HEK293 (cell line): ENCODE data around the gene FAM171A2.

Experiments
- CTCF ChIA-PET: fragments of 350-600 bp; formaldehyde crosslinking; extraction: SDS; loops from one replicate; lab custom pipeline; 2021; ENCODE audit warnings: antibody characterized with exemption; lab: Yijun Ruan, JAX
- POLR2A ChIA-PET: fragments of 300-600 bp; formaldehyde crosslinking; extraction: SDS; loops from one replicate; lab custom pipeline; 2020; ENCODE audit warnings: antibody characterized with exemption, inconsistent platforms; lab: Yijun Ruan, JAX
- H3K27ac ChIP-seq: fragments of 200-500 bp; sonication (Bioruptor generic); 2 replicates; pipeline ENCODE4 v1.5.1; 2014; ENCODE audit warnings: low read depth, low read length, control low read depth, inconsistent platforms; ENCODE audit errors: extremely low read depth
- H3K36me3 ChIP-seq, 2 experiments: fragments of 200-500 bp in 1 of 2; sonication (Bioruptor generic) in 1 of 2; 1 replicate in 1 of 2; 2 replicates in 1 of 2; pipeline ENCODE4 v1.5.1; 2014 to 2017; ENCODE audit warnings: inconsistent platforms in 2 of 2, low read length in 2 of 2; ENCODE audit not compliant: control insufficient read depth in 2 of 2, insufficient read depth in 1 of 2
- H3K4me1 ChIP-seq: fragments of 200-500 bp; sonication (Bioruptor generic); 2 replicates; pipeline ENCODE4 v1.5.1; 2014; ENCODE audit warnings: mild to moderate bottlenecking, low read length, inconsistent platforms; ENCODE audit not compliant: control insufficient read depth, insufficient read depth
- H3K4me3 ChIP-seq: 2 replicates; pipeline ENCODE4 v1.5.1; 2011; ENCODE audit warnings: low read depth, mild to moderate bottlenecking, control low read depth, low read length, moderate library complexity
- H3K9me3 ChIP-seq: fragments of 200-500 bp; sonication (Bioruptor generic); 2 replicates; pipeline ENCODE4 v1.5.1; 2014; ENCODE audit warnings: low read depth, low read length, inconsistent platforms; ENCODE audit not compliant: control insufficient read depth, insufficient read depth
- FEZF1 ChIP-seq: fragments of 450-650 bp; formaldehyde crosslinking; IDR thresholded peaks from 2 replicates; pipeline ENCODE4 v1.5.1; 2016; ENCODE audit warnings: missing biosample characterization, missing genetic modification characterization
- GLIS2 ChIP-seq: fragments of 450-650 bp; formaldehyde crosslinking; IDR thresholded peaks from 2 replicates; pipeline ENCODE4 v1.5.1; 2016; ENCODE audit warnings: missing biosample characterization, missing genetic modification characterization
- HOXD13 ChIP-seq: sonication (generic); formaldehyde crosslinking; IDR thresholded peaks from 2 replicates; pipeline ENCODE4 v1.8.0; 2022; ENCODE audit warnings: missing genetic modification reagents, borderline replicate concordance
- IKZF3 ChIP-seq: fragments of 450-650 bp; IDR thresholded peaks from 2 replicates; pipeline ENCODE4 v1.5.0; 2018; ENCODE audit warnings: missing biosample characterization, mild to moderate bottlenecking, missing genetic modification characterization, moderate library complexity
- KLF8 ChIP-seq: fragments of 450-650 bp; formaldehyde crosslinking; IDR thresholded peaks from 2 replicates; pipeline ENCODE4 v1.5.1; 2016; ENCODE audit warnings: missing biosample characterization, missing genetic modification characterization
- ZBTB7A ChIP-seq: fragments of 450-650 bp; formaldehyde crosslinking; IDR thresholded peaks from 2 replicates; pipeline ENCODE4 v1.5.1; 2016; ENCODE audit warnings: low read depth, missing biosample characterization, missing genetic modification characterization
- ZNF114 ChIP-seq: fragments of 450-650 bp; formaldehyde crosslinking; IDR thresholded peaks from 2 replicates; pipeline ENCODE4 v1.5.0; 2017; ENCODE audit warnings: missing biosample characterization, missing genetic modification characterization
- ZNF184 ChIP-seq: fragments of 450-650 bp; IDR thresholded peaks from 2 replicates; pipeline ENCODE4 v1.5.1; 2018; ENCODE audit warnings: missing biosample characterization, mild to moderate bottlenecking, missing genetic modification characterization
- ZNF221 ChIP-seq: fragments of 450-650 bp; formaldehyde crosslinking; IDR thresholded peaks from 2 replicates; pipeline ENCODE4 v1.5.1; 2017; ENCODE audit warnings: missing biosample characterization, missing genetic modification characterization, borderline replicate concordance
- ZNF341 ChIP-seq: fragments of 450-650 bp; formaldehyde crosslinking; IDR thresholded peaks from 2 replicates; pipeline ENCODE4; 2016; ENCODE audit warnings: low read depth, missing biosample characterization, missing genetic modification characterization
- ZNF423 ChIP-seq: fragments of 450-650 bp; formaldehyde crosslinking; IDR thresholded peaks from 2 replicates; pipeline ENCODE4 v1.5.1; 2016; ENCODE audit warnings: missing biosample characterization, missing genetic modification characterization
- ZNF514 ChIP-seq: fragments of 450-650 bp; formaldehyde crosslinking; IDR thresholded peaks from 2 replicates; pipeline ENCODE4 v1.5.1; 2016; ENCODE audit warnings: missing biosample characterization, missing genetic modification characterization
- ZNF521 ChIP-seq: fragments of 450-650 bp; formaldehyde crosslinking; IDR thresholded peaks from 2 replicates; pipeline ENCODE4 v1.5.1; 2017; ENCODE audit warnings: missing biosample characterization, mild to moderate bottlenecking, missing genetic modification characterization
- ZNF600 ChIP-seq: fragments of 450-650 bp; formaldehyde crosslinking; IDR thresholded peaks from 2 replicates; pipeline ENCODE4 v1.5.1; 2016; ENCODE audit warnings: missing biosample characterization, missing genetic modification characterization
- ZNF621 ChIP-seq: fragments of 450-650 bp; formaldehyde crosslinking; IDR thresholded peaks from 2 replicates; pipeline ENCODE4 v1.5.1; 2017; ENCODE audit warnings: missing biosample characterization, missing genetic modification characterization
- ZNF777 ChIP-seq: fragments of 450-650 bp; formaldehyde crosslinking; IDR thresholded peaks from 2 replicates; pipeline ENCODE4 v1.5.1; 2017; ENCODE audit warnings: missing biosample characterization, missing genetic modification characterization, borderline replicate concordance
- ZSCAN23 ChIP-seq: fragments of 450-650 bp; formaldehyde crosslinking; IDR thresholded peaks from 2 replicates; pipeline ENCODE4 v1.5.1; 2016; ENCODE audit warnings: missing biosample characterization, missing genetic modification characterization
- TF ChIP-seq, protein P1 (sequence below): fragments of 450-650 bp; formaldehyde crosslinking; IDR thresholded peaks from 2 replicates; pipeline ENCODE4 v1.5.1; 2017; ENCODE audit warnings: missing biosample characterization, missing genetic modification characterization
- TF ChIP-seq, protein P2 (sequence below): IDR thresholded peaks from 2 replicates; pipeline ENCODE4 v1.6.1; 2011; ENCODE audit warnings: mild to moderate bottlenecking, low read depth, low read length, borderline replicate concordance
- TF ChIP-seq, protein P3 (sequence below): fragments of 450-650 bp; formaldehyde crosslinking; IDR thresholded peaks from 2 replicates; pipeline ENCODE4 v1.5.1; 2016; ENCODE audit warnings: missing biosample characterization, missing genetic modification characterization
- TF ChIP-seq, protein P4 (sequence below): fragments of 450-650 bp; formaldehyde crosslinking; IDR thresholded peaks from 2 replicates; pipeline ENCODE4 v1.5.1; 2016; ENCODE audit warnings: missing biosample characterization, missing genetic modification characterization
- TF ChIP-seq, protein P5 (sequence below): fragments of 450-650 bp; formaldehyde crosslinking; IDR thresholded peaks from 2 replicates; pipeline ENCODE4 v1.5.1; 2016; ENCODE audit warnings: missing biosample characterization, missing genetic modification characterization

Gene FAM171A2

DNA sequence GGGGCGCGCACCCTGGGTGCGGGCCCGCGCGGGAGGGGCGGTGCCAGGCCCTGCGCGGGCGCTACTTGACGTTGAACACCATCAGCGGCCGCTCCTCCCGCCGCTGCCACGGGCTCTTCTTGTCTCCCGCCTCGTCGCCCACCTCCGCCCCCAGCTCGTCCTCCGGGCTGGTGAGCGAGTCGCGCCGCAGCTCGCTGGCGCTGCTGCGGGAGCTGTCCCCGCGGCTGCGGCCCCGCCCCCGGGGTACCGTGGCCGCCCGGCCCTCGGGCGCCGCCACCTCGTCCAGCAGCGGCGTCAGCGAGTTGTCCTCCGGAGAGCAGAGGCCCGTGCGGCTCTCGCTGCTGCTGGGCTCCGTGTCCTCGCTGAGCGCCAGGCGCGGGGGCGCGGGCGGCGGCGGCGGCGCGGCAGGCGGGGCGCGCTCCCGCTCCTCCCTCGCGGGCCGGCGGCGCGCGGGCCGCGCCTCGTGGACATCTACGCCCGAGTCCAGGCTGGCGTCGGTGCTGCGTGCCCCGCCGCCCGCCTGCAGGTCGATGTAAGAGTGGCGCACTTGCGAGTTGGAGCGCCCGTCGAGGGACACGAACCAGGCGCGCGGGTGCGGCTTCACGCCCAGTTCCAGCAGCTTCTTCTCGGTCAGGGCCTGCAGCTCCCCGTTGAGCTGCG, 9.9 kb downstream of the FAM171A2 start (continued):
- TF ChIP-seq, protein P1, sequence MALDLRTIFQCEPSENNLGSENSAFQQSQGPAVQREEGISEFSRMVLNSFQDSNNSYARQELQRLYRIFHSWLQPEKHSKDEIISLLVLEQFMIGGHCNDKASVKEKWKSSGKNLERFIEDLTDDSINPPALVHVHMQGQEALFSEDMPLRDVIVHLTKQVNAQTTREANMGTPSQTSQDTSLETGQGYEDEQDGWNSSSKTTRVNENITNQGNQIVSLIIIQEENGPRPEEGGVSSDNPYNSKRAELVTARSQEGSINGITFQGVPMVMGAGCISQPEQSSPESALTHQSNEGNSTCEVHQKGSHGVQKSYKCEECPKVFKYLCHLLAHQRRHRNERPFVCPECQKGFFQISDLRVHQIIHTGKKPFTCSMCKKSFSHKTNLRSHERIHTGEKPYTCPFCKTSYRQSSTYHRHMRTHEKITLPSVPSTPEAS (tag by site-specific recombination), result no peak
- TF ChIP-seq ZBTB7A (tag by site-specific recombination) (no peak), ZNF600 (tag by site-specific recombination) (no peak), ZNF514 (tag by site-specific recombination) (no peak), ZNF114 (tag by site-specific recombination) (no peak), ZNF221 (tag by site-specific recombination) (no peak), ZNF521 (tag by site-specific recombination) (no peak)
- TF ChIP-seq, protein P2, sequence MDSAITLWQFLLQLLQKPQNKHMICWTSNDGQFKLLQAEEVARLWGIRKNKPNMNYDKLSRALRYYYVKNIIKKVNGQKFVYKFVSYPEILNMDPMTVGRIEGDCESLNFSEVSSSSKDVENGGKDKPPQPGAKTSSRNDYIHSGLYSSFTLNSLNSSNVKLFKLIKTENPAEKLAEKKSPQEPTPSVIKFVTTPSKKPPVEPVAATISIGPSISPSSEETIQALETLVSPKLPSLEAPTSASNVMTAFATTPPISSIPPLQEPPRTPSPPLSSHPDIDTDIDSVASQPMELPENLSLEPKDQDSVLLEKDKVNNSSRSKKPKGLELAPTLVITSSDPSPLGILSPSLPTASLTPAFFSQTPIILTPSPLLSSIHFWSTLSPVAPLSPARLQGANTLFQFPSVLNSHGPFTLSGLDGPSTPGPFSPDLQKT, result no peak
- TF ChIP-seq, protein P3, sequence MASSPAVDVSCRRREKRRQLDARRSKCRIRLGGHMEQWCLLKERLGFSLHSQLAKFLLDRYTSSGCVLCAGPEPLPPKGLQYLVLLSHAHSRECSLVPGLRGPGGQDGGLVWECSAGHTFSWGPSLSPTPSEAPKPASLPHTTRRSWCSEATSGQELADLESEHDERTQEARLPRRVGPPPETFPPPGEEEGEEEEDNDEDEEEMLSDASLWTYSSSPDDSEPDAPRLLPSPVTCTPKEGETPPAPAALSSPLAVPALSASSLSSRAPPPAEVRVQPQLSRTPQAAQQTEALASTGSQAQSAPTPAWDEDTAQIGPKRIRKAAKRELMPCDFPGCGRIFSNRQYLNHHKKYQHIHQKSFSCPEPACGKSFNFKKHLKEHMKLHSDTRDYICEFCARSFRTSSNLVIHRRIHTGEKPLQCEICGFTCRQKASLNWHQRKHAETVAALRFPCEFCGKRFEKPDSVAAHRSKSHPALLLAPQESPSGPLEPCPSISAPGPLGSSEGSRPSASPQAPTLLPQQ, result no peak

DNA sequence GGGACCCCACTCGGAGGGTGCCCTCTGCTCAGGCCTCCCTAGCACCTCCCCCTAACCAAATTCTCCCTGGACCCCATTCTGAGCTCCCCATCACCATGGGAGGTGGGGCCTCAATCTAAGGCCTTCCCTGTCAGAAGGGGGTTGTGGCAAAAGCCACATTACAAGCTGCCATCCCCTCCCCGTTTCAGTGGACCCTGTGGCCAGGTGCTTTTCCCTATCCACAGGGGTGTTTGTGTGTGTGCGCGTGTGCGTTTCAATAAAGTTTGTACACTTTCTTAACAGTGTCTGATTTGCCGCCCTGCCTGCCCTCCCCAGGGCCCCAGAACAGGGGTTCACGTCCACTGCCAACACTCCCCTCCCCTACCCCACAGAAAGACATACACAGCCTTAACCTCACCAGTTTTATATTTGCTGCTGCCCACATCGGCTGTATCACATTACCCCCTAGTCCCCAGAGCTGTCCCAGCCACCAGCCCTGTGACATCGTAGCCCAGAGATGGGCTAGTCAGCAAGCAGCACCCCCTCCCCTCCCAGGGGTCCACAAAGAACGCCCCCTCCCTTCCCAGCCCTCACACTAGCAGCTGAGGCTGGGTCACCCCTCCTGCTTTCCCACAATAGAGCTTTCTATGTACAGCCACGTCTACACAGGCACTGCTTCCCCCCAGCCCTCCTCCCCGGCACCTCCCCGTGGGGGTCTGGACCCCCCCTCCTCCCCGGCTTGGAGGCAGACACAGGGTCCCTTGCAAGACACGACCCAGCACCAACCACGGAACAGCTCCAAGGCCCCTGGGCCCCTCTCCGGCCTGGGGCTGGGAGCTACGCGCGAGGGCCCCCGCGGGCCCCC, 10.6 kb downstream of the FAM171A2 start:
- TF ChIP-seq ZNF341 (peak; percentile 16; the same call in 1 of the 2 replicates), ZNF184 (tag by site-specific recombination) (no peak), ZNF423 (no peak), FEZF1 (no peak), KLF8 (no peak), GLIS2 (0 out of 2 replicates have a peak, but pooled peaks have one; percentile 16), ZNF777 (tag by site-specific recombination) (no peak), ZNF621 (no peak), ZSCAN23 (no peak), IKZF3 (no peak), HOXD13 (CRISPR knock-in tag) (no peak)
- TF ChIP-seq, protein P4, sequence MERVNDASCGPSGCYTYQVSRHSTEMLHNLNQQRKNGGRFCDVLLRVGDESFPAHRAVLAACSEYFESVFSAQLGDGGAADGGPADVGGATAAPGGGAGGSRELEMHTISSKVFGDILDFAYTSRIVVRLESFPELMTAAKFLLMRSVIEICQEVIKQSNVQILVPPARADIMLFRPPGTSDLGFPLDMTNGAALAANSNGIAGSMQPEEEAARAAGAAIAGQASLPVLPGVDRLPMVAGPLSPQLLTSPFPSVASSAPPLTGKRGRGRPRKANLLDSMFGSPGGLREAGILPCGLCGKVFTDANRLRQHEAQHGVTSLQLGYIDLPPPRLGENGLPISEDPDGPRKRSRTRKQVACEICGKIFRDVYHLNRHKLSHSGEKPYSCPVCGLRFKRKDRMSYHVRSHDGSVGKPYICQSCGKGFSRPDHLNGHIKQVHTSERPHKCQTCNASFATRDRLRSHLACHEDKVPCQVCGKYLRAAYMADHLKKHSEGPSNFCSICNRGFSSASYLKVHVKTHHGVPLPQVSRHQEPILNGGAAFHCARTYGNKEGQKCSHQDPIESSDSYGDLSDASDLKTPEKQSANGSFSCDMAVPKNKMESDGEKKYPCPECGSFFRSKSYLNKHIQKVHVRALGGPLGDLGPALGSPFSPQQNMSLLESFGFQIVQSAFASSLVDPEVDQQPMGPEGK (tag by site-specific recombination), result peak; percentile 50; the same call in 1 of the 2 replicates
- TF ChIP-seq, protein P5, sequence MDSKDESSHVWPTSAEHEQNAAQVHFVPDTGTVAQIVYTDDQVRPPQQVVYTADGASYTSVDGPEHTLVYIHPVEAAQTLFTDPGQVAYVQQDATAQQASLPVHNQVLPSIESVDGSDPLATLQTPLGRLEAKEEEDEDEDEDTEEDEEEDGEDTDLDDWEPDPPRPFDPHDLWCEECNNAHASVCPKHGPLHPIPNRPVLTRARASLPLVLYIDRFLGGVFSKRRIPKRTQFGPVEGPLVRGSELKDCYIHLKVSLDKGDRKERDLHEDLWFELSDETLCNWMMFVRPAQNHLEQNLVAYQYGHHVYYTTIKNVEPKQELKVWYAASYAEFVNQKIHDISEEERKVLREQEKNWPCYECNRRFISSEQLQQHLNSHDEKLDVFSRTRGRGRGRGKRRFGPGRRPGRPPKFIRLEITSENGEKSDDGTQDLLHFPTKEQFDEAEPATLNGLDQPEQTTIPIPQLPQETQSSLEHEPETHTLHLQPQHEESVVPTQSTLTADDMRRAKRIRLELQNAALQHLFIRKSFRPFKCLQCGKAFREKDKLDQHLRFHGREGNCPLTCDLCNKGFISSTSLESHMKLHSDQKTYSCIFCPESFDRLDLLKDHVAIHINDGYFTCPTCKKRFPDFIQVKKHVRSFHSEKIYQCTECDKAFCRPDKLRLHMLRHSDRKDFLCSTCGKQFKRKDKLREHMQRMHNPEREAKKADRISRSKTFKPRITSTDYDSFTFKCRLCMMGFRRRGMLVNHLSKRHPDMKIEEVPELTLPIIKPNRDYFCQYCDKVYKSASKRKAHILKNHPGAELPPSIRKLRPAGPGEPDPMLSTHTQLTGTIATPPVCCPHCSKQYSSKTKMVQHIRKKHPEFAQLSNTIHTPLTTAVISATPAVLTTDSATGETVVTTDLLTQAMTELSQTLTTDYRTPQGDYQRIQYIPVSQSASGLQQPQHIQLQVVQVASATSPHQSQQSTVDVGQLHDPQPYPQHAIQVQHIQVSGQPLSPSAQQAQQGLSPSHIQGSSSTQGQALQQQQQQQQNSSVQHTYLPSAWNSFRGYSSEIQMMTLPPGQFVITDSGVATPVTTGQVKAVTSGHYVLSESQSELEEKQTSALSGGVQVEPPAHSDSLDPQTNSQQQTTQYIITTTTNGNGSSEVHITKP, result peak; percentile 69
- TF ChIP-seq, all 188 proteins: peak for 4
- Histone ChIP-seq H3K27ac (no peak overlapping the region), H3K4me3 (no peak overlapping the region), H3K4me1 (no peaks in the 10 kb centered on the region), H3K36me3 (peaks cover 0 to 59% of the 10 kb centered on the region in 2 experiments; a peak in 2 of 3 replicates), H3K9me3 (no peaks in the 10 kb centered on the region)
- POLR2A ChIA-PET, result interaction anchor here (0.5 to 0.6 kb wide), 2 partner anchors 34 to 434 kb away, joined by 4 to 5 read pairs; no protein-coding TSS in a partner anchor
- CTCF ChIA-PET, result interaction anchor here (0.6 to 2.6 kb wide), 4 partner anchors 10 to 150 kb away, joined by 3 to 17 read pairs (median 4); partner anchors contain the start of gene FAM171A2
